Fibroblast of villous mesenchyme (primary cell): ENCODE results near the gene CLCN4. TPM values are rescaled to one million over a fixed set of nuclear protein-coding genes. Genes with fewer than 3 reads are reported as not detected.

Experiments
- DNase-seq: peaks from one replicate; pipeline ENCODE4 v3.0.0-alpha.2; 2010; ENCODE audit warnings: low read depth
- H3K4me3 ChIP-seq: 2 replicates; pipeline ENCODE4 v1.5.1; 2011; ENCODE audit warnings: low read depth, mild to moderate bottlenecking, low read length
- CTCF ChIP-seq: IDR thresholded peaks from 2 replicates; pipeline ENCODE4 v1.5.1; 2012; ENCODE audit warnings: low read depth, mild to moderate bottlenecking, low read length; ENCODE audit not compliant: insufficient read depth
- total RNA-seq: library from RNA; depleted of rRNA; stranded (reverse); fragments of >200 nt; gene quantifications from 2 replicates; pipeline ENCODE4 v1.2.3, GENCODE V29; 2012

Gene CLCN4
- total RNA-seq, 1 donor: 1.3 TPM

GRCh38 chrX:10223276-10223675 is 66.5 kb downstream of the CLCN4 start:
- no peak for TF ChIP-seq CTCF
- no peak for DNase-seq
- no peak overlapping the region for H3K4me3 ChIP-seq

- no peak overlapping the region for H3K4me3 ChIP-seq
- no peak for TF ChIP-seq CTCF
- no peak for DNase-seq
Observed at GRCh38 chrX:10223781-10224180, 67.0 kb downstream of the CLCN4 start.

GRCh38 chrX:10230222-10230621 is 73.4 kb downstream of the CLCN4 start:
- no peak for TF ChIP-seq CTCF
- no peak for DNase-seq
- H3K4me3 ChIP-seq: no peak overlapping the region

GRCh38 chrX:10231461-10231860 is 74.7 kb downstream of the CLCN4 start:
- no peak overlapping the region for H3K4me3 ChIP-seq
- no peak for DNase-seq
- no peak for TF ChIP-seq CTCF

- no peak for TF ChIP-seq CTCF
- DNase-seq: peak; percentile 29
- H3K4me3 ChIP-seq: no peak overlapping the region
Observed at GRCh38 chrX:10233173-10233572, 76.4 kb downstream of the CLCN4 start.

- H3K4me3 ChIP-seq: no peak overlapping the region
- TF ChIP-seq CTCF: no peak
- peak; percentile 21 for DNase-seq
Observed at GRCh38 chrX:10233696-10234095, 76.9 kb downstream of the CLCN4 start.

GRCh38 chrX:10235851-10236250 is 79.1 kb downstream of the CLCN4 start:
- DNase-seq: peak; percentile 45
- no peak for TF ChIP-seq CTCF
- H3K4me3 ChIP-seq: no peak overlapping the region
